Naive thymus-derived CD4-positive, alpha-beta T cell (primary cell): ENCODE measurements around the gene OR2H2. TPM values are rescaled to one million over a fixed set of nuclear protein-coding genes. Genes with fewer than 3 reads are reported as not detected.

Source experiments
- ATAC-seq: fragments of 150-1000 bp; cut with Tn5 transposase; 2 replicates; pipeline ENCODE4 v1.10.0; 2021; ENCODE audit warnings: mild to moderate bottlenecking, moderate library complexity
- CTCF ChIA-PET: fragments of 350-600 bp; sonication (Branson Sonifier 250); formaldehyde crosslinking; loops from one replicate; lab custom pipeline; 2021; ENCODE audit warnings: antibody characterized with exemption; lab: Charles Lee
- POLR2A ChIA-PET: fragments of 350-600 bp; sonication (Branson Sonifier 250); formaldehyde crosslinking; loops from one replicate; lab custom pipeline; 2021; ENCODE audit warnings: antibody characterized with exemption, inconsistent platforms; lab: Charles Lee
- DNase-seq, 9 donors: peaks; one replicate each; pipeline versions ENCODE4 v3.0.0 to v3.0.0-alpha.2; 2020 to 2022; ENCODE audit warnings: mixed read lengths in 1 of 9
- H3K27ac ChIP-seq: one replicate; pipeline ENCODE4 v1.7.0; 2013; ENCODE audit warnings: mild to moderate bottlenecking, low read depth, low read length, moderate library complexity
- H3K27me3 ChIP-seq, 2 donors: one replicate each; pipeline ENCODE4 v1.7.0; 2013; ENCODE audit warnings: low read length in 2 of 2, mild to moderate bottlenecking in 2 of 2, moderate library complexity in 2 of 2; ENCODE audit not compliant: control insufficient read depth in 2 of 2, insufficient read depth in 2 of 2
- H3K36me3 ChIP-seq, 3 experiments: 1 replicate in 2 of 3; 2 replicates in 1 of 3; pipeline ENCODE4 v1.7.0; 2013; ENCODE audit warnings: low read length in 3 of 3, mild to moderate bottlenecking in 3 of 3, moderate library complexity in 1 of 3; ENCODE audit not compliant: insufficient read depth in 3 of 3, control insufficient read depth in 2 of 3
- H3K4me1 ChIP-seq, 2 donors: one replicate each; pipeline ENCODE4 v1.7.0; 2013; ENCODE audit warnings: low read length in 2 of 2, mild to moderate bottlenecking in 2 of 2, moderate library complexity in 1 of 2; ENCODE audit not compliant: control insufficient read depth in 2 of 2, insufficient read depth in 2 of 2
- H3K4me3 ChIP-seq: 2 replicates; pipeline ENCODE4 v1.7.0; 2013; ENCODE audit warnings: mild to moderate bottlenecking, low read length
- H3K9me3 ChIP-seq, 3 experiments: 1 replicate in 2 of 3; 2 replicates in 1 of 3; pipeline ENCODE4 v1.7.0; 2013; ENCODE audit warnings: low read length in 3 of 3; ENCODE audit not compliant: control insufficient read depth in 2 of 3
- H3K27ac Mint-ChIP-seq, 9 donors: one replicate each; pipeline ENCODE4 v1.8.0; 2020 to 2022; ENCODE audit warnings: mixed read lengths in 9 of 9, mild to moderate bottlenecking in 8 of 9, moderate library complexity in 5 of 9, inconsistent platforms in 2 of 9
- H3K27me3 Mint-ChIP-seq, 5 donors: one replicate each; pipeline ENCODE4 v1.8.0; 2021 to 2022; ENCODE audit warnings: mixed read lengths in 5 of 5, mild to moderate bottlenecking in 1 of 5
- H3K36me3 Mint-ChIP-seq, 5 donors: one replicate each; pipeline ENCODE4 v1.8.0; 2020 to 2022; ENCODE audit warnings: mixed read lengths in 5 of 5, mild to moderate bottlenecking in 3 of 5, inconsistent platforms in 1 of 5
- H3K4me1 Mint-ChIP-seq, 7 donors: one replicate each; pipeline ENCODE4 v1.8.0; 2020 to 2022; ENCODE audit warnings: mixed read lengths in 7 of 7, mild to moderate bottlenecking in 3 of 7, inconsistent platforms in 1 of 7
- H3K4me3 Mint-ChIP-seq, 10 donors: one replicate each; pipeline ENCODE4 v1.8.0; 2020 to 2022; ENCODE audit warnings: mild to moderate bottlenecking in 10 of 10, mixed read lengths in 10 of 10, moderate library complexity in 6 of 10, inconsistent platforms in 2 of 10
- H3K9me3 Mint-ChIP-seq, 11 donors: one replicate each; pipeline ENCODE4 v1.8.0; 2020 to 2022; ENCODE audit warnings: mixed read lengths in 11 of 11, mild to moderate bottlenecking in 4 of 11, inconsistent platforms in 1 of 11, moderate library complexity in 1 of 11
- intact Hi-C, 2 donors: fragments of 100-400 bp; cut with micrococcal nuclease; formaldehyde crosslinking; loops; one replicate each; pipeline ENCODE4 v1.15.1; 2023
- polyA plus RNA-seq, 2 donors: library from polyadenylated mRNA; unstranded; fragments of 300-500 nt; fragmentation: Illumina TruSeq; gene quantifications; one replicate each; pipeline ENCODE4 v1.2.3, GENCODE V29; 2021
- total RNA-seq, 6 experiments: library from RNA in 5 of 6; stranded (reverse) in 5 of 6; gene quantifications; 1 replicate in 5 of 6; 2 replicates in 1 of 6; pipeline ENCODE4 v1.2.3 and lab custom pipeline; 2021 to 2026

The OR2H2 gene
- total and polyA plus RNA-seq, 7 experiments from 2014 or later: not detected

GRCh38 chr6:29564875-29565274 lies 20.0 kb upstream of the OR2H2 start:
- ChIA-PET CTCF (no interaction called here), POLR2A (no interaction called here)
- peaks cover 2 to 5% of the 10 kb centered on the region in 2 donors for H3K27me3 ChIP-seq
- ATAC-seq (no peak), DNase-seq (no peak)
- intact Hi-C loops: no loop called here
- no peaks in the 10 kb centered on the region for H3K36me3 ChIP-seq
- Mint-ChIP-seq H3K4me3 (no peak overlapping the region), H3K27ac (no peak overlapping the region), H3K27me3 (peaks cover 50 to 72% (median 62%) of the 10 kb centered on the region in 5 donors), H3K4me1 (peaks cover 5 to 9% (median 7%) of the 10 kb centered on the region in 7 donors), H3K9me3 (peaks cover 0 to 1% (median 0%) of the 10 kb centered on the region in 11 donors), H3K36me3 (peaks cover 0 to 3% (median 0%) of the 10 kb centered on the region in 5 donors)
- no peaks in the 10 kb centered on the region for H3K9me3 ChIP-seq
- H3K4me3 ChIP-seq: no peak overlapping the region
- H3K4me1 ChIP-seq: no peaks in the 10 kb centered on the region
- no peak overlapping the region for H3K27ac ChIP-seq

- Mint-ChIP-seq H3K4me3 (no peak overlapping the region), H3K9me3 (peaks cover 0 to 1% (median 0%) of the 10 kb centered on the region in 11 donors), H3K27me3 (peaks cover 50 to 66% (median 58%) of the 10 kb centered on the region in 5 donors), H3K27ac (no peak overlapping the region), H3K4me1 (peaks cover 5 to 9% (median 7%) of the 10 kb centered on the region in 7 donors), H3K36me3 (peaks cover 0 to 3% (median 0%) of the 10 kb centered on the region in 5 donors)
- Histone ChIP-seq H3K27me3 (peaks cover 2 to 5% of the 10 kb centered on the region in 2 donors), H3K4me3 (no peak overlapping the region), H3K9me3 (no peaks in the 10 kb centered on the region), H3K36me3 (no peaks in the 10 kb centered on the region), H3K27ac (no peak overlapping the region), H3K4me1 (no peaks in the 10 kb centered on the region)
- POLR2A ChIA-PET: no interaction called here
- CTCF ChIA-PET: interaction anchor here (0.6 kb wide), 1 partner anchor 574 kb away, joined by 3 read pairs; no protein-coding TSS in a partner anchor
- no peak for ATAC-seq
- DNase-seq: no peak
- intact Hi-C loops: no loop called here
Observed at GRCh38 chr6:29566856-29567255, 18.1 kb upstream of the OR2H2 start.

- Histone ChIP-seq H3K4me3 (no peak overlapping the region), H3K4me1 (no peaks in the 10 kb centered on the region), H3K9me3 (no peaks in the 10 kb centered on the region), H3K36me3 (no peaks in the 10 kb centered on the region), H3K27me3 (peaks cover 2 to 5% of the 10 kb centered on the region in 2 donors), H3K27ac (no peak overlapping the region)
- ATAC-seq: no peak
- Mint-ChIP-seq H3K36me3 (peaks cover 0 to under 1% (median 0%) of the 10 kb centered on the region in 5 donors), H3K4me3 (no peak overlapping the region), H3K27me3 (peaks cover 53 to 65% (median 60%) of the 10 kb centered on the region in 5 donors), H3K4me1 (peaks cover 5 to 9% (median 7%) of the 10 kb centered on the region in 7 donors), H3K27ac (no peak overlapping the region), H3K9me3 (peaks cover 0 to 1% (median 0%) of the 10 kb centered on the region in 11 donors)
- ChIA-PET CTCF (no interaction called here), POLR2A (no interaction called here)
- no peak for DNase-seq
- intact Hi-C loops: no loop called here
Observed at GRCh38 chr6:29567541-29567940, 17.4 kb upstream of the OR2H2 start.

- H3K9me3 ChIP-seq: no peaks in the 10 kb centered on the region
- ATAC-seq: no peak
- Mint-ChIP-seq H3K4me3 (no peak overlapping the region), H3K4me1 (peaks cover 5 to 8% (median 7%) of the 10 kb centered on the region in 7 donors), H3K27ac (no peak overlapping the region), H3K36me3 (no peaks in the 10 kb centered on the region), H3K27me3 (peaks cover 48 to 60% (median 56%) of the 10 kb centered on the region in 5 donors), H3K9me3 (peaks cover 0 to 1% (median 0%) of the 10 kb centered on the region in 11 donors)
- intact Hi-C loops: no loop called here
- no peak for DNase-seq
- ChIA-PET POLR2A (no interaction called here), CTCF (no interaction called here)
- H3K27me3 ChIP-seq: peaks cover 2 to 5% of the 10 kb centered on the region in 2 donors
- no peaks in the 10 kb centered on the region for H3K4me1 ChIP-seq
- H3K4me3 ChIP-seq: no peak overlapping the region
- H3K36me3 ChIP-seq: no peaks in the 10 kb centered on the region
- no peak overlapping the region for H3K27ac ChIP-seq
Observed at GRCh38 chr6:29567991-29568390, 16.9 kb upstream of the OR2H2 start.

GRCh38 chr6:29576056-29576455 lies 8.9 kb upstream of the OR2H2 start:
- ATAC-seq (no peak), DNase-seq (no peak)
- H3K36me3 ChIP-seq: no peaks in the 10 kb centered on the region
- intact Hi-C loops: no loop called here
- Mint-ChIP-seq H3K27ac (no peak overlapping the region), H3K27me3 (peaks cover 36 to 63% (median 60%) of the 10 kb centered on the region in 5 donors), H3K9me3 (peaks cover 0 to 3% (median 0%) of the 10 kb centered on the region in 11 donors), H3K4me1 (no peaks in the 10 kb centered on the region), H3K36me3 (no peaks in the 10 kb centered on the region), H3K4me3 (no peak overlapping the region)
- no peak overlapping the region for H3K4me3 ChIP-seq
- no peak overlapping the region for H3K27ac ChIP-seq
- ChIA-PET CTCF (no interaction called here), POLR2A (no interaction called here)
- no peaks in the 10 kb centered on the region for H3K4me1 ChIP-seq
- H3K9me3 ChIP-seq: no peaks in the 10 kb centered on the region
- no peaks in the 10 kb centered on the region for H3K27me3 ChIP-seq

- Mint-ChIP-seq H3K4me3 (no peak overlapping the region), H3K36me3 (no peaks in the 10 kb centered on the region), H3K4me1 (no peaks in the 10 kb centered on the region), H3K9me3 (peaks cover 0 to 3% (median 0%) of the 10 kb centered on the region in 11 donors), H3K27ac (no peak overlapping the region), H3K27me3 (peaks cover 26 to 60% (median 51%) of the 10 kb centered on the region in 5 donors)
- Histone ChIP-seq H3K36me3 (no peaks in the 10 kb centered on the region), H3K4me3 (no peak overlapping the region), H3K27ac (no peak overlapping the region), H3K27me3 (no peaks in the 10 kb centered on the region), H3K4me1 (no peaks in the 10 kb centered on the region), H3K9me3 (no peaks in the 10 kb centered on the region)
- no peak for ATAC-seq
- DNase-seq: no peak
- ChIA-PET CTCF (interaction anchor here (1.1 kb wide), 1 partner anchor 11 kb away, joined by 4 read pairs; no protein-coding TSS in a partner anchor), POLR2A (no interaction called here)
- intact Hi-C loops: no loop called here
Observed at GRCh38 chr6:29577544-29577943, 7.4 kb upstream of the OR2H2 start.
